Measurements from ENCODE around the gene PON3. TPM values are rescaled to one million over a fixed set of nuclear protein-coding genes. Genes with fewer than 3 reads are reported as not detected.
A peak's percentile ranks its signal among the peaks of the same experiment; 100 is the strongest.

Gene PON3
- total RNA-seq, result not detected in 2 replicates
- not detected in 2 replicates for polyA plus RNA-seq

- Histone ChIP-seq H3K4me3 (no peak within 1 kb of the TSS), H3K4me1 (ENCODE audit: low read depth) (no peaks in the 10 kb centered on the region), H3K36me3 (no peaks in the 10 kb centered on the region), H3K9me3 (ENCODE audit: low read depth) (no peaks in the 10 kb centered on the region), H3K27ac (no peak within 1 kb of the TSS), H3K27me3 (peaks cover 19% of the 10 kb centered on the region)
- DNase-seq (ENCODE audit: low read depth in 1 of 2, low spot score in 1 of 2), result peak in 1 of 2 donors; percentile 40
- TF ChIP-seq CTCF (IDR thresholded peaks at IDR 0.05; ENCODE audit: low read depth, low read length), result peak; percentile 52
These were observed at the start of gene PON3 for GRCh38 chr7:95396136-95397032. PON3 (minus strand) TSS chr7:95396375; CDS start chr7:95396350, 25 bp downstream.

GRCh38 chr7:95444796-95445195 is 48.6 kb upstream of the PON3 start:
- H3K27me3 ChIP-seq, result no peaks in the 10 kb centered on the region
- TF ChIP-seq CTCF (IDR thresholded peaks at IDR 0.05; ENCODE audit: low read depth, low read length), result no peak
- peaks cover 9% of the 10 kb centered on the region for H3K4me1 ChIP-seq (ENCODE audit: low read depth)
- no peak for DNase-seq (ENCODE audit: low read depth in 1 of 2, low spot score in 1 of 2)
- H3K9me3 ChIP-seq (ENCODE audit: low read depth), result no peaks in the 10 kb centered on the region
- H3K36me3 ChIP-seq, result no peaks in the 10 kb centered on the region
- no peak overlapping the region for H3K4me3 ChIP-seq
- H3K27ac ChIP-seq, result no peak overlapping the region

- Histone ChIP-seq H3K9me3 (ENCODE audit: low read depth) (no peaks in the 10 kb centered on the region), H3K27me3 (no peaks in the 10 kb centered on the region), H3K4me1 (ENCODE audit: low read depth) (peaks cover 9% of the 10 kb centered on the region), H3K4me3 (no peak overlapping the region), H3K36me3 (no peaks in the 10 kb centered on the region), H3K27ac (no peak overlapping the region)
- no peak for DNase-seq (ENCODE audit: low read depth in 1 of 2, low spot score in 1 of 2)
- TF ChIP-seq CTCF (IDR thresholded peaks at IDR 0.05; ENCODE audit: low read depth, low read length), result no peak
These were observed 45.1 kb upstream of the PON3 start for GRCh38 chr7:95441042-95441823.

GRCh38 chr7:95440394-95441038 is 44.3 kb upstream of the PON3 start:
- TF ChIP-seq CTCF (IDR thresholded peaks at IDR 0.05; ENCODE audit: low read depth, low read length), result no peak
- Histone ChIP-seq H3K4me1 (ENCODE audit: low read depth) (peaks cover 9% of the 10 kb centered on the region), H3K27me3 (no peaks in the 10 kb centered on the region), H3K36me3 (no peaks in the 10 kb centered on the region), H3K9me3 (ENCODE audit: low read depth) (no peaks in the 10 kb centered on the region), H3K4me3 (no peak overlapping the region), H3K27ac (no peak overlapping the region)
- DNase-seq (ENCODE audit: low read depth in 1 of 2, low spot score in 1 of 2), result no peak

DNA sequence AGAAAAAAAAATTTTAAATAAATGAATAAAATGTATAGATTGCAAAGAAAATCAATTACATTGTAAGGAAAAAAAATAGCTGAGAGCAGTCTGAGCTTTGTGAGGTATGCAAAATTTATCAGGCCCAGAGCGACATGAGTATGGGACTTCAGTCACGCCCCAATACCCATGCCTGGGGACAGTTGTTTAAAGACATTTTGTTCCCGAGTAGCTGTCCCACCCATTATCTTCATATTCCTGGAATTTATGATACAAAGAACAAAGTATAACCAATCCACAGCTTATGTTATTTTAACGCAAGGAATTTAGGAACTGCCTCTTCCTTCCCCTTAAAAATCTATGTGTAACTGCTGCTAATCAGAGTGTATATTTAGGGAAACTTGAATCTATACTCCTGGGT is 40.2 kb upstream of the PON3 start:
- no peak for DNase-seq (ENCODE audit: low read depth in 1 of 2, low spot score in 1 of 2)
- Histone ChIP-seq H3K9me3 (ENCODE audit: low read depth) (no peaks in the 10 kb centered on the region), H3K4me1 (ENCODE audit: low read depth) (peaks cover 5% of the 10 kb centered on the region), H3K36me3 (no peaks in the 10 kb centered on the region), H3K27ac (no peak overlapping the region), H3K27me3 (no peaks in the 10 kb centered on the region), H3K4me3 (no peak overlapping the region)
- TF ChIP-seq CTCF (IDR thresholded peaks at IDR 0.05; ENCODE audit: low read depth, low read length), result no peak

Data from cardiac muscle cell (in vitro differentiated cells and primary cell).